Mesothelial cell of epicardium (in vitro differentiated cells): ENCODE data around the gene ERC2. TPM values are rescaled to one million over a fixed set of nuclear protein-coding genes. Genes with fewer than 3 reads are reported as not detected.

Source experiments
- DNase-seq, 2 experiments: peaks; one replicate each; pipeline ENCODE4 v3.0.0; 2021; ENCODE audit warnings: low spot score in 2 of 2; ENCODE audit not compliant: unreplicated experiment in 2 of 2
- H3K27ac Mint-ChIP-seq: 2 replicates; pipeline ENCODE4 v1.8.0; 2021; ENCODE audit warnings: mixed read lengths
- H3K27me3 Mint-ChIP-seq: 2 replicates; pipeline ENCODE4 v1.8.0; 2021; ENCODE audit warnings: low read depth, mixed read lengths
- H3K36me3 Mint-ChIP-seq: 2 replicates; pipeline ENCODE4 v1.8.0; 2021; ENCODE audit warnings: mixed read lengths
- H3K4me1 Mint-ChIP-seq: 2 replicates; pipeline ENCODE4 v1.8.0; 2021; ENCODE audit warnings: mixed read lengths
- H3K4me3 Mint-ChIP-seq: 2 replicates; pipeline ENCODE4 v1.8.0; 2021; ENCODE audit warnings: mild to moderate bottlenecking, moderate library complexity, mixed read lengths
- H3K9me3 Mint-ChIP-seq: 2 replicates; pipeline ENCODE4 v1.8.0; 2021; ENCODE audit warnings: mixed read lengths
- total RNA-seq: library from RNA; stranded (reverse); gene quantifications from 3 replicates; pipeline ENCODE4 v1.2.1, GENCODE V29; 2021
- TF ChIP-seq, protein P1 (sequence below): fragments of 200-600 bp; sonication (generic); IDR thresholded peaks from one replicate; pipeline ENCODE4 v1.5.0; 2021; ENCODE audit warnings: antibody characterized with exemption; ENCODE audit not compliant: unreplicated experiment

Gene ERC2
- total RNA-seq, 1 donor from 2014 or later, result 15.6 TPM

DNA sequence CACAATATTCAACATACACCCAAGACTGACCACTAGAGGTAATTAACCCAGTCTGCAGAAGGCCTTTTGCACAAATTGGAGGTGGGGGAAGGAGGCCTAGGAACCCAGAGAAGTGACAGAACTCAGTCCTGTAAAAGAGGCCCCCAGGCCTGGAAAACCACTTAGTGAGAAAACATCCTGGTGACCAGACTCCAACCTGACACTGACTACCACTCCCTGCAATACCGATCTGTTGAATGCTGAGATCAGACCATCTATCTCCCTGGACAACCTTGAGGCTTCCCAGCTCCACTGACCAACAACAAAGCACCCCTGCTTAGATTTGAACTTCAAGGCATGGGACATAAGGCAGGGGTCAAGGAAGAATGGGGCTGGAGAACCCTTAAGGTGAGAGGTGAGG is 719.2 kb downstream of the ERC2 start:
- Mint-ChIP-seq H3K4me3 (no peak overlapping the region), H3K36me3 (no peaks in the 10 kb centered on the region), H3K9me3 (no peaks in the 10 kb centered on the region), H3K4me1 (peaks cover 3% of the 10 kb centered on the region), H3K27ac (no peak overlapping the region), H3K27me3 (peaks cover 20% of the 10 kb centered on the region)
- TF ChIP-seq, protein P1, sequence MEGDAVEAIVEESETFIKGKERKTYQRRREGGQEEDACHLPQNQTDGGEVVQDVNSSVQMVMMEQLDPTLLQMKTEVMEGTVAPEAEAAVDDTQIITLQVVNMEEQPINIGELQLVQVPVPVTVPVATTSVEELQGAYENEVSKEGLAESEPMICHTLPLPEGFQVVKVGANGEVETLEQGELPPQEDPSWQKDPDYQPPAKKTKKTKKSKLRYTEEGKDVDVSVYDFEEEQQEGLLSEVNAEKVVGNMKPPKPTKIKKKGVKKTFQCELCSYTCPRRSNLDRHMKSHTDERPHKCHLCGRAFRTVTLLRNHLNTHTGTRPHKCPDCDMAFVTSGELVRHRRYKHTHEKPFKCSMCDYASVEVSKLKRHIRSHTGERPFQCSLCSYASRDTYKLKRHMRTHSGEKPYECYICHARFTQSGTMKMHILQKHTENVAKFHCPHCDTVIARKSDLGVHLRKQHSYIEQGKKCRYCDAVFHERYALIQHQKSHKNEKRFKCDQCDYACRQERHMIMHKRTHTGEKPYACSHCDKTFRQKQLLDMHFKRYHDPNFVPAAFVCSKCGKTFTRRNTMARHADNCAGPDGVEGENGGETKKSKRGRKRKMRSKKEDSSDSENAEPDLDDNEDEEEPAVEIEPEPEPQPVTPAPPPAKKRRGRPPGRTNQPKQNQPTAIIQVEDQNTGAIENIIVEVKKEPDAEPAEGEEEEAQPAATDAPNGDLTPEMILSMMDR, result no peak
- DNase-seq, result no peak

DNA sequence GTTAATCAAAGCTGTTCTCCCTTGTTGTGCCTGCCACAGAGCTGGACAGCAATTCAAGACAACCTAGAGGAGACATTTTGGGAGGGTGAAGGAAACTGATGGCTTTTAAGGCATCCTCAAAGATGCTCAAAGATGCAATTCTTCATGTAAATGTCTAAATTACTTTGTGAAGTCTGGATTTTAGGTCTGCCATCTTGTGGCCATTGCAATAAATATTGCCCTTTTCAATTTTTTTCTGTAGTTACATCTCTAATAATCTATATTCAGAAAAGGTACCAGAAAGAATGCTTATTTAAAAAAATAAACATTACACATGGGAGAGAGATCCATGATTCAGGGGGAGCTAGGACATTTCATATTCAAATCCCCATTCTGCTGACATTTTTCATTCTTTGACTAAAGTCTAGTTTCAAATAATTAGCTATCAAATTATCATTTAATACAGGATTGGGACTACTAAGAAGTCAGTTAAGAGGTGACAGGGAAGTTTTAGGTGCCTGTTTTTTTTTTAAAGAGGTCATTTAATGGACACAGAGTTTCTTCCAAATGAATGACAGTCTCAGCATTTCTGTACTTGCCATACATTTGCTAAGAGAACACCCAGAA is 721.4 kb downstream of the ERC2 start:
- H3K27me3 Mint-ChIP-seq, result peaks cover 20% of the 10 kb centered on the region
- no peak overlapping the region for H3K4me3 Mint-ChIP-seq
- DNase-seq, result no peak
- H3K9me3 Mint-ChIP-seq, result no peaks in the 10 kb centered on the region
- H3K36me3 Mint-ChIP-seq, result no peaks in the 10 kb centered on the region
- TF ChIP-seq, protein P1, result peak; percentile 25
- H3K4me1 Mint-ChIP-seq, result peaks cover 11% of the 10 kb centered on the region
- H3K27ac Mint-ChIP-seq, result no peak overlapping the region

DNA sequence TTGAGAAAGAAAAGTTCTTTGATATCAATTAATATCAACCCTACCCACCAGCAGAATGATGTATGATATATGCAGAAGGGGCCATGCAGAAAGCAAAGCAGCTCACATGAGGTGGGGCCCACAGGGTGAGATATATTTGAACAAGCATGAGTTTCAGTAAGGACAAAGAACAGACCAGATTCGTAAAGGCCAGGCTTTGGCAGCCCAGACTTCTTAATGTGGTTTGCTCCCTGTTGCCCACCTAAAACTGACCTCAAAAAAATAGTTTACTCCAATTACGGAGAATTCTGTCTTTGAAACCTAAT is 725.5 kb downstream of the ERC2 start:
- Mint-ChIP-seq H3K27ac (no peak overlapping the region), H3K36me3 (peaks cover 2% of the 10 kb centered on the region), H3K9me3 (peaks cover 7% of the 10 kb centered on the region), H3K4me1 (peaks cover 18% of the 10 kb centered on the region), H3K27me3 (peaks cover 8% of the 10 kb centered on the region), H3K4me3 (no peak overlapping the region)
- DNase-seq, result no peak
- TF ChIP-seq, protein P1, result no peak

DNA sequence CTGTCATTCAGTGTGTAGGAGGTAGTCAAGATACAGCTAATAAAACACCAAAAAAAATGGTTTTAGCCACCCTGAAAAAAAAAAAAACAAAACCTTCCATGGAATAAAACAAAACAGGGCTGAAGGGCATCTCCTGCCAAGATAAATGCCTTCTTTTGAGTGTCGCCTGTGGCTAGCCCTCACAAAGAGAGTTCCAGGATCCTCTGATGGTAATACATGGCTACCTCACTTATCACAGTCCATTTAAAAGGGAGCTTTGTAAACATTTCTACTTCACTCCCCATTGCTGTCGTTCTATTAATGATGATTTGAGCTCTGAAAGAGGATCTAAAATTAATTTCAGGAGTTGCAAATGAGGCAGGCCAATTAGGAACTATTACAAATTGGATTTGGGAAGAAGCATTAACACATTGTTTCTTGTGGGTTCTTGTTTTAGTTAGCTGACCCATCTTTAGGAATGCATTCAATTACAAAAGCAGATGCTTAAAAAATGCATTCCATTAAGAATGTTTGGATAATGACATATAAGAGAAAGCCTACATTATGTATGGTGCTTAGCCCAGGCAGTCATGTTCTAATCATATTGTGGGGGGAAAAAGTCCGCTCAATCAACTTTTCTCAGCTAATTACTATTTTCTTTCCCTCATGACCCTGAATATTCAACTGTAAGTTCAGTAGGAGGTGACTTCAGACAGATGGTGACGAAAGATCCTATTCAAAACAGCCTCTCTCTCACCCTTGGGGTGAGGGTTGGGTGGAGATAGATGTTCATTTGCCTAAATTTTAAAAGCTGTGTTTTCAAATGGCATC is 726.0 kb downstream of the ERC2 start:
- peaks cover 7% of the 10 kb centered on the region for H3K9me3 Mint-ChIP-seq
- no peak overlapping the region for H3K4me3 Mint-ChIP-seq
- no peak overlapping the region for H3K27ac Mint-ChIP-seq
- no peak for DNase-seq
- TF ChIP-seq, protein P1, result no peak
- H3K4me1 Mint-ChIP-seq, result peaks cover 18% of the 10 kb centered on the region
- peaks cover 8% of the 10 kb centered on the region for H3K27me3 Mint-ChIP-seq
- H3K36me3 Mint-ChIP-seq, result peaks cover 2% of the 10 kb centered on the region

DNA sequence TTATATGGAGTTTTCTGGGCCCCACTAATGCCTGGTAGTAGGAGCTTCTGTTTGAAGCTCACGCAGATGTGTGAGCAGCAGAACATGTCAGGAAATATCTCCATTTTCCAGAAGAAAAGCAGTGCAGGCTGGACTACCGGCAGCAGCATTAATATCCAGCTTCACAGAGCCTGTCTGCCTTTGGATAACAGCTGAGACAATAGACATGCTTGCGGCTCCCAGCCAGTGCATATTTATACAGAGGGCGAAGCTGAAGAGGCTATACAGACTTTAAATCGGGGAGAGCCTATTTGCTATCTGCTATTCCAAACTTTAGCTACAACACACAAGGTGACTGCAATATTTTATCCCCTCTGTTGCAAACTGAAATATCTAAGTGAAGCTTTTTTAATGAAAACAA is 731.1 kb downstream of the ERC2 start:
- TF ChIP-seq, protein P1, result no peak
- no peak for DNase-seq
- peaks cover 7% of the 10 kb centered on the region for H3K9me3 Mint-ChIP-seq

More for the DNA sequence above, 731.1 kb downstream of the ERC2 start:
- Mint-ChIP-seq H3K36me3 (peaks cover 2% of the 10 kb centered on the region), H3K4me1 (peaks cover 10% of the 10 kb centered on the region), H3K27me3 (peaks cover 16% of the 10 kb centered on the region), H3K27ac (no peak overlapping the region), H3K4me3 (no peak overlapping the region)
